HG03558 (cell line): ENCODE data around the gene NTM.
"Not testable (repeated sequence)": the region's sequence is repeated elsewhere in the genome, so short reads cannot be mapped to it uniquely, and the experiment has no call there.

ENCODE experiments used
- ATAC-seq: cut with Tn5 transposase; IDR thresholded peaks from one replicate; pipeline ENCODE4 v1.9.1; 2021; ENCODE audit warnings: moderate number of reproducible peaks; ENCODE audit not compliant: unreplicated experiment; ENCODE audit errors: extremely low read depth

Gene NTM

GRCh38 chr11:131370090-131370751, at the start of gene NTM:
Gene NTM, plus strand, starts transcription at chr11:131370615.
- no peak for ATAC-seq

- ATAC-seq = no peak
Observed at GRCh38 chr11:131324921-131325570, 45.4 kb upstream of the NTM start.

DNA sequence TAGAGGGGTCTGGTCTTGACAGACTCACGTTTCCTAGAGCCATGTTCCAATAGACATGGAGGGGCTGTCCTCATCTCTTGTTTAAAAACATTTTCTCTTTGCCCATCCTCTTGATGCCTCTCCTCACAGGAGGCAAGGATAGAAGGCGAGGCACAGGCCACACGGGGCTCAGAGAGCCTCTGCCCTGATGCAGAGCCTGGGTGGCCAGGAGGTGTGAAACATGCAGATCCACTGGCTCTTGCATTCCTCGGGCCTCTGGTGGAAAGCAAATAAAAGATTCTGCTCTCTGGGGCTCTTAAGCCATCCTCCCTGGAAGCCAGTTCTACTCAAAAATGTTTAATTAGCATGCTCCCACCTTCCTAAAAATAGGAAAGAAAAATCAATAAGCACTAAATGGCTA, 43.6 kb upstream of the NTM start:
- no peak for ATAC-seq

- no peak for ATAC-seq
Observed at GRCh38 chr11:131327421-131327820, 43.0 kb upstream of the NTM start.

GRCh38 chr11:131328843-131329242, 41.6 kb upstream of the NTM start:
- ATAC-seq = no peak

DNA sequence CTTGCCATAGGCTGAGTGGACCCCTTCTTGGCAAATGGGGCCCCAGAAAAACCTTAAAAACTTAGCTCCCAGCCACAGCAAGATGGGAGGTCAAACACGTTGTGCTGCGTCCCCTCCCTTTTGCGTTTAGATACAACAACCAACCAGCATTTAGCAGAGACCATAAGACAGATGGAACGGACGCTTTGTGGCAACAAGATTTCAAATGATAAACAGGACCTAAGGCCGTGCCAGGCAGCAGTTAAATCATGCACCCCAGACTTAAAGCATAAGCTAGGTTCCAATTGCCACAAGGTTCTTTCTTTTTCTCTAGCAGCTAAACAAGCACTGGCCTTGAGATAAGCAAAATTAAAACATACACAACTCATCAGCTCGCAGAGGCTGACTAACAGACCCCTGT, 39.4 kb upstream of the NTM start:
- ATAC-seq = no peak

DNA sequence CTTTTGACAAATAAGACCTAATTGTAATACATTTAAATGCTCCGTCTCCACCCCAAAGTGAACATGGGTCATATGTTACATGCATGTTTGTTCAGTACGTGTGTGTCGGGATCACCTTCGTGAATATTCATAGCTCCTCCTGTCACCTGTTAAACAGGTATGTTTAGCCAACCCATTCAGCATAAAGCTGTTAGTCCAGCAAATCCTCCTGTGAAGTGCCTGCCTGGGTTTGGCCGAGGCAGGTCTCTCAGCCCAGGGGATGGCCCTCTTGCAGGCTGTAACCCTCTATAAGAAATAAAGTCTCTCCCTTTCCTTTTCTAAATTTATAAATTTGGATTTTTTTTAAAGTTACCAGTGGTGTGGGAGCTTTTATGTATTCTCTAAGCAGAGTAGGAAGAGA, 38.9 kb upstream of the NTM start:
- ATAC-seq = no peak

DNA sequence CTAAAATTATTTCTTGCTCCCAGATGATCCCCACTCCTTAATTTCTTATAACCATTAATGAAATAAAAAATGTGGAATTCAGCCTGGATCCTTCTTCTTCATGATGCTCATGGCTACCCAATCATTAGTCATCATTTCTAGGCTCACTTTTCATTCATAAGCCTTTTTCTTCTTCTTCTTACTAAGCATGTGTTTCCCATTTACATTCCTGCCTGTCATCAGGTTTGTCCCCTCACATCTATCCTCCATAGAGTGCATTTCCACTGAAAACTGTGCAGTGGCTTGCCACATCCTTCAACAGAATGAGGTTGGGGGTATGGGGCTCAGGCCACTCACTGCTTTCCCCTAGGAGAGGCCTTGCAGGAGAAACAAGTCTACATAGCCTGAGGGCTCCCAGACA, 35.8 kb upstream of the NTM start:
- ATAC-seq = no peak

DNA sequence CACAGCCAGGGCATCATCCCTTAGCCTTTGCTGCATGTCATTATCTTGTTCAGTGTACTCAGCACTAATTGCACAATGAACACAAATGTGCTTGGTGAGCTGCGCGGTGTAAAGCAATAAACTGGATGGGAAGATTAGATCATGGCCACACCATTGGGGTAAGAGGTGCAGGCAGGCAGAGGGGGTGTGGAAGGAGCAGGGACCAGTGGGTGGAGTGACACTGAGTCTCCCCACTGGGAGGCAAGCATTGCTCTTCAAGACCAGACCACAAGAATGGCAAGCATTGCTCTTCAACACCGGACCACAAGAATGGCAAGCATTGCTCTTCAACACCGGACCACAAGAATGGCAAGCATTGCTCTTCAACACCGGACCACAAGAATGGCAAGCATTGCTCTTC, 28.5 kb upstream of the NTM start:
- not testable (repeated sequence) for ATAC-seq

- not testable (repeated sequence) for ATAC-seq
Observed at GRCh38 chr11:131342442-131342841, 28.0 kb upstream of the NTM start.

DNA sequence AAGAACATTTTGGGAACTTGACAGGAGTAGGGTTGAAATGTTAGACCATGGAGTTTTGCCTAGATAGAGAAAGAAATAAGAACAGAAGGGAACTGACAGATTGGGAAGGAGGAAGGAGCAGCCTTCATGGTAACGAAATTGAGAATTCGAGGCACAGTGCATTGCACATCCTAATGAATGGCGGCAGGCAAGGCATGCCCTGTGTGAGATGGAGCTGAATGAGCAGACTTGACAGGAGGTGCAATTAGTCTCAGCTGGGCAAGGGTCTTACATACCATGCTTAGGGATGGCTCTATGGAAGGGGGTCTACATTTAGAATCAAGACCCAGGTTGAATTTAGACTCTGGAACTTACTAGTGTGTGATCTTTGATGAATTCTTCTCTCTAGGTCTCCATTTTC, 25.0 kb upstream of the NTM start:
- no peak for ATAC-seq

DNA sequence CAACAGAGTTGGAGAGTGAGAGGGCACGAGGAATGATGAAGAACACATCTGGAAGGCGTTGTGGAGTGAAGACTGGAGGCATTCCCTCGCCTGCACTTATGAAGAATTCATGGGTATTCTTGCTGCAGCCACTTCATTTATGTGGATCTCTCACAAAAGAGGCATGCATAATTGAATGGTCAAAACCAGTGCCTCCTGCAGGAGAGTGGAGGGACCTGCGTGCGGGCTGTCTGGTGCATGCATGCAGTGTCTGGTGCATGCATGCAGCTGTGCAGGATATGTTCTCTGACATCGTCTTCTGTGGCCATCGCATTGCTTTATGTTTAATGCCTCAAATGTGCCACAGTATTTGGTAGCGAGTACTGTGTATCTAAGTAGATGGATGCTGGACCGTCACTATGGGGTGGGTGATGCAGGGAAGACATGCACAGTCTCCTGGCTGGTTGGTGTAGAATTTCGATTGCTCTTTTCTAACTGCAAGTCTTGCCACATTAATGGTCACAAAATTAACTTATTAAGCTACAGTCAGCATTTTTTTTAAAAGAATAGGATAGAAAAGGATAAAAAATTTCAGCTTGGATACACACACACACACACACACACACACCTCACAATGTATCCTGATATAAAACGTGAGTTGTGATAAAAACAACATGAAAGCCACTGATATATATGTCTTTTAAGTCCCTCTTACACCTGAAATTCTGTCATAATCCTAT, 20.9 kb upstream of the NTM start:
- no peak for ATAC-seq

DNA sequence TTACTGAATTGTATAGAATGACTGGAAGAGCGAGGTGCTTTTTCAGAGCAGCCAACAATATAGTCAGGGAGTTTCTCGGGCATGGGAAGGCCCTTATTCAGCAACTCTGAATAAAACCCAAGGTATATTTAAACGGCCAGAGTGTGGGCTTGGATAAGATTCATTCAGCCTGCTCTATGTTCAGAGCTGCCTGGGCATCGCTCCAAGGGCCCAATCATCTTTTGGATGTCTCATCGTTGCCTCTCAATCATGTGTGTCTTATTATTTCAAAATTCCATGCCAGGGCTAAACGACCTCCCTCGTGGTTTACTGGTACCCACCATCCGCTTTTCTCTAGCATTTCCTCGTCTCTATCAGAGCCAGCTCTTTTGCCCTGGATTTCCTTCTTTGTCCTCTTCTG, 19.5 kb upstream of the NTM start:
- no peak for ATAC-seq

GRCh38 chr11:131351848-131352247, 18.6 kb upstream of the NTM start:
- no peak for ATAC-seq

GRCh38 chr11:131353766-131354165, 16.6 kb upstream of the NTM start:
- no peak for ATAC-seq

DNA sequence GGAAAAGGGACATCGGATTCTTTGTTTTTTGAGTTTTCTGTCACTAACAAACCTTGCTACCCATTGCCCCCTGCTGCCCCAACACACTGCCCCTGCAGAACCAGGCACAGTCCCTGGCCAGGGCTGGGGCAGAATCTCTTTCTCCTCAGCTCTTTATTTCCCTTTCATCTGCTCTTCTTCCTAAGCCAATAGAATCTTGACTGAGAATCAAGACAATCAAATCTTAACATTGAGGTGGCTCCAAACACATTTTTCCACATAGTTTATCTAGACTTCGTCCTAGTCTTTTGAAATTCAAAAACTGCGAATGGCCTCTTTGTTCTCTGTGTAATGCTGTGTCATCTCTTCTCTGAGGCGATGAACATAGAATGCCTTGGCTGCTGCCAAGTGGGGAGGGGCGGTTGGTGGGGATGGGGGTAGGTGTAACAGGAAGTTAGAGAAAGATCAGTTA, 16.1 kb upstream of the NTM start:
- ATAC-seq = no peak

GRCh38 chr11:131356206-131356605, 14.2 kb upstream of the NTM start:
- ATAC-seq = no peak

- ATAC-seq = no peak
Observed at GRCh38 chr11:131365329-131365930, 5.0 kb upstream of the NTM start.

GRCh38 chr11:131370901-131371790, 731 bp downstream of the NTM start:
- no peak for ATAC-seq

GRCh38 chr11:131371791-131372104, 1.3 kb downstream of the NTM start:
- no peak for ATAC-seq
